HEK293 (cell line): ENCODE measurements around the gene VPS13D.

Source experiments
- CTCF ChIA-PET: fragments of 350-600 bp; formaldehyde crosslinking; extraction: SDS; loops from one replicate; lab custom pipeline; 2021; ENCODE audit warnings: antibody characterized with exemption; lab: Yijun Ruan, JAX
- POLR2A ChIA-PET: fragments of 300-600 bp; formaldehyde crosslinking; extraction: SDS; loops from one replicate; lab custom pipeline; 2020; ENCODE audit warnings: antibody characterized with exemption, inconsistent platforms; lab: Yijun Ruan, JAX
- H3K27ac ChIP-seq: fragments of 200-500 bp; sonication (Bioruptor generic); 2 replicates; pipeline ENCODE4 v1.5.1; 2014; ENCODE audit warnings: low read depth, low read length, control low read depth, inconsistent platforms; ENCODE audit errors: extremely low read depth
- H3K36me3 ChIP-seq, 2 experiments: fragments of 200-500 bp in 1 of 2; sonication (Bioruptor generic) in 1 of 2; 1 replicate in 1 of 2; 2 replicates in 1 of 2; pipeline ENCODE4 v1.5.1; 2014 to 2017; ENCODE audit warnings: inconsistent platforms in 2 of 2, low read length in 2 of 2; ENCODE audit not compliant: control insufficient read depth in 2 of 2, insufficient read depth in 1 of 2
- H3K4me1 ChIP-seq: fragments of 200-500 bp; sonication (Bioruptor generic); 2 replicates; pipeline ENCODE4 v1.5.1; 2014; ENCODE audit warnings: mild to moderate bottlenecking, low read length, inconsistent platforms; ENCODE audit not compliant: control insufficient read depth, insufficient read depth
- H3K4me3 ChIP-seq: 2 replicates; pipeline ENCODE4 v1.5.1; 2011; ENCODE audit warnings: low read depth, mild to moderate bottlenecking, control low read depth, low read length, moderate library complexity
- H3K9me3 ChIP-seq: fragments of 200-500 bp; sonication (Bioruptor generic); 2 replicates; pipeline ENCODE4 v1.5.1; 2014; ENCODE audit warnings: low read depth, low read length, inconsistent platforms; ENCODE audit not compliant: control insufficient read depth, insufficient read depth
- ELK4 ChIP-seq: IDR thresholded peaks from 2 replicates; pipeline ENCODE4 v1.6.1; 2011; ENCODE audit warnings: mild to moderate bottlenecking, low read depth, low read length, borderline replicate concordance
- KLF7 ChIP-seq: fragments of 450-650 bp; formaldehyde crosslinking; IDR thresholded peaks from 2 replicates; pipeline ENCODE4 v1.5.1; 2016; ENCODE audit warnings: missing biosample characterization, missing genetic modification characterization, borderline replicate concordance
- OSR2 ChIP-seq: fragments of 450-650 bp; formaldehyde crosslinking; IDR thresholded peaks from 2 replicates; pipeline ENCODE4 v1.5.1; 2016; ENCODE audit warnings: missing biosample characterization, missing genetic modification characterization
- PATZ1 ChIP-seq: fragments of 450-650 bp; formaldehyde crosslinking; IDR thresholded peaks from 2 replicates; pipeline ENCODE4 v1.5.1; 2016; ENCODE audit warnings: missing biosample characterization, missing genetic modification characterization
- PRDM1 ChIP-seq: fragments of 450-650 bp; formaldehyde crosslinking; IDR thresholded peaks from 2 replicates; pipeline ENCODE4; 2016; ENCODE audit warnings: missing biosample characterization, missing genetic modification characterization
- PRDM10 ChIP-seq: fragments of 450-650 bp; formaldehyde crosslinking; IDR thresholded peaks from 2 replicates; pipeline ENCODE4 v1.5.1; 2016; ENCODE audit warnings: missing biosample characterization, missing genetic modification characterization
- SP3 ChIP-seq: fragments of 450-650 bp; formaldehyde crosslinking; IDR thresholded peaks from 2 replicates; pipeline ENCODE4 v1.5.1; 2016; ENCODE audit warnings: missing biosample characterization, missing genetic modification characterization
- SP7 ChIP-seq: fragments of 450-650 bp; formaldehyde crosslinking; IDR thresholded peaks from 2 replicates; pipeline ENCODE4 v1.5.1; 2016; ENCODE audit warnings: missing biosample characterization, missing genetic modification characterization
- TRIM28 ChIP-seq: IDR thresholded peaks from 2 replicates; pipeline ENCODE4 v1.6.1; 2011; ENCODE audit warnings: low read length, control low read depth, borderline replicate concordance
- YY1 ChIP-seq: fragments of 450-650 bp; formaldehyde crosslinking; IDR thresholded peaks from 2 replicates; pipeline ENCODE4 v1.5.1; 2018; ENCODE audit warnings: missing biosample characterization, missing genetic modification characterization
- ZBTB49 ChIP-seq: fragments of 450-650 bp; formaldehyde crosslinking; IDR thresholded peaks from 2 replicates; pipeline ENCODE4 v1.5.1; 2016; ENCODE audit warnings: missing biosample characterization, missing genetic modification characterization, low read depth
- ZFP37 ChIP-seq: fragments of 450-650 bp; formaldehyde crosslinking; IDR thresholded peaks from 2 replicates; pipeline ENCODE4 v1.5.1; 2016; ENCODE audit warnings: missing biosample characterization, missing genetic modification characterization
- ZIC2 ChIP-seq: fragments of 450-650 bp; formaldehyde crosslinking; IDR thresholded peaks from 2 replicates; pipeline ENCODE4 v1.5.1; 2016; ENCODE audit warnings: missing biosample characterization, missing genetic modification characterization
- ZNF138 ChIP-seq: fragments of 450-650 bp; formaldehyde crosslinking; IDR thresholded peaks from 2 replicates; pipeline ENCODE4 v1.5.1; 2016; ENCODE audit warnings: missing biosample characterization, missing genetic modification characterization, borderline replicate concordance
- ZNF169 ChIP-seq: fragments of 450-650 bp; formaldehyde crosslinking; IDR thresholded peaks from 2 replicates; pipeline ENCODE4 v1.5.1; 2016; ENCODE audit warnings: missing biosample characterization, missing genetic modification characterization
- ZNF223 ChIP-seq: fragments of 450-650 bp; formaldehyde crosslinking; IDR thresholded peaks from 2 replicates; pipeline ENCODE4 v1.5.1; 2016; ENCODE audit warnings: missing biosample characterization, missing genetic modification characterization
- ZNF248 ChIP-seq: fragments of 450-650 bp; formaldehyde crosslinking; IDR thresholded peaks from 2 replicates; pipeline ENCODE4 v1.5.1; 2017; ENCODE audit warnings: missing biosample characterization, missing genetic modification characterization
- ZNF302 ChIP-seq: fragments of 450-650 bp; formaldehyde crosslinking; IDR thresholded peaks from 2 replicates; pipeline ENCODE4 v1.5.1; 2016; ENCODE audit warnings: missing biosample characterization, missing genetic modification characterization, low read depth
- ZNF324 ChIP-seq: fragments of 450-650 bp; formaldehyde crosslinking; IDR thresholded peaks from 2 replicates; pipeline ENCODE4 v1.5.1; 2016; ENCODE audit warnings: missing biosample characterization, missing genetic modification characterization
- ZNF426 ChIP-seq: fragments of 450-650 bp; formaldehyde crosslinking; IDR thresholded peaks from 2 replicates; pipeline ENCODE4 v1.5.1; 2017; ENCODE audit warnings: missing biosample characterization, missing genetic modification characterization, mild to moderate bottlenecking, inconsistent platforms, moderate library complexity
- ZNF510 ChIP-seq: fragments of 450-650 bp; formaldehyde crosslinking; IDR thresholded peaks from 2 replicates; pipeline ENCODE4 v1.5.1; 2018; ENCODE audit warnings: mild to moderate bottlenecking, missing genetic modification characterization, missing biosample characterization; ENCODE audit not compliant: insufficient replicate concordance
- ZNF513 ChIP-seq: fragments of 450-650 bp; IDR thresholded peaks from 2 replicates; pipeline ENCODE4 v1.5.1; 2018; ENCODE audit warnings: missing biosample characterization, missing genetic modification characterization
- ZNF529 ChIP-seq: fragments of 450-650 bp; formaldehyde crosslinking; IDR thresholded peaks from 2 replicates; pipeline ENCODE4 v1.5.1; 2017; ENCODE audit warnings: missing genetic modification characterization, missing biosample characterization; ENCODE audit not compliant: insufficient replicate concordance
- ZNF626 ChIP-seq: fragments of 450-650 bp; sonication (Bioruptor Pico); formaldehyde crosslinking; IDR thresholded peaks from 2 replicates; pipeline ENCODE4 v1.5.1; 2018; ENCODE audit warnings: missing biosample characterization, missing genetic modification characterization, inconsistent platforms
- ZSCAN5A ChIP-seq: fragments of 450-650 bp; formaldehyde crosslinking; IDR thresholded peaks from 2 replicates; pipeline ENCODE4 v1.5.1; 2016; ENCODE audit warnings: missing biosample characterization, missing genetic modification characterization

The VPS13D gene

GRCh38 chr1:12518931-12519692, 289.3 kb downstream of the VPS13D start:
- Histone ChIP-seq H3K4me3 (no peak overlapping the region), H3K4me1 (0 out of 2 replicates have a peak, but pooled peaks cover 3% of the 10 kb centered on the region), H3K9me3 (no peaks in the 10 kb centered on the region), H3K27ac (no peak overlapping the region), H3K36me3 (no peaks in the 10 kb centered on the region)
- POLR2A ChIA-PET: no interaction called here
- CTCF ChIA-PET: no interaction called here
- TF ChIP-seq PRDM1 (no peak), PATZ1 (tag by site-specific recombination) (no peak), SP3 (no peak), YY1 (tag by site-specific recombination) (no peak), ZNF169 (no peak), ZNF223 (tag by site-specific recombination) (no peak), PRDM10 (tag by site-specific recombination) (peak; percentile 92), TRIM28 (no peak), ZNF426 (tag by site-specific recombination) (no peak), ZNF510 (tag by site-specific recombination) (no peak), ZBTB49 (tag by site-specific recombination) (no peak), ZSCAN5A (tag by site-specific recombination) (no peak), ZNF513 (no peak), ZIC2 (tag by site-specific recombination) (peak; percentile 28; the same call in 1 of the 2 replicates), SP7 (no peak), ZNF138 (tag by site-specific recombination) (no peak), ZNF248 (tag by site-specific recombination) (no peak), ZNF529 (tag by site-specific recombination) (no peak), KLF7 (no peak), ELK4 (no peak), ZFP37 (no peak), ZNF324 (tag by site-specific recombination) (no peak), ZNF302 (tag by site-specific recombination) (no peak), OSR2 (tag by site-specific recombination) (0 out of 2 replicates have a peak, but pooled peaks have one; percentile 10), ZNF626 (tag by site-specific recombination) (no peak)
